Measurements from ENCODE around the gene HMCES.

Gene HMCES

DNA sequence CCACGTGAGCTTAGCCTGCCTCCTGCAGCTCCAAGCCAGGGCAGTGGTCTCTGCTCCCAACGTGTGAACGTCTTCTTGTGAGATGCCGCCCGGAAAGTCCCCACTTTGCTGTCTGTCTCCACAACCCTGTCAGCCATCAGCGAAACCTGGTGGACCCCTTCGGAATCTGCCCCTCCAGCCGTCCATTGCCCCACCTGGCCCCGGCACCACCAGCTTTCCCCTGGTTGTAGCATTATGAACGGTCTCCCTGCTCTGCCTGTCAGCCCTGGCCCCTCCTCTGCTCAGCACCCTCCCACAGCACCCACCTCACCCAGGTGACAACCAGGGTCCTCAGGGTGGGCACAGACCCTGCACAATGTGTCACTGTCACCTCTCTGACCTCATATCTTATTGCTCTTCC lies 71.1 kb downstream of the HMCES start:
- no peak for DNase-seq

DNA sequence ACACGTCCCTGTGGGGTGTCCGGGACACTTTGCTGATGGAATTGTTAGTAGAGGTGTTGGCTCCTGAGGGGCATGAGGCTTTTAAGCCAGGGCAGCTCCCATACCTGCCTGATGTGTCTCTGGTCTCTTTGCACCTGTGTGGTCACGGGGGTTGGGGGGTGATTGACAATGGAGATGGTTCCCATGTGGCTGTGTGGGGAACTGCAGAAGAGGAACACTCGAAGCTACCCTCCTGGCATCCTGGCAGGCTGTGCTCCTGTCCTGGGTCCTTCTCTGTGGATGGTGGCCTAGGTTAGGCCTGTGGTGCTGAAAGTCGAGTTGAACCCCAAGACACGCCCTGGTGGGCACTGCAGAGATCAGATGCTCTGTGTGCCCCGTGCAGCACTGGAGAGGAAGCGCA lies 73.4 kb downstream of the HMCES start:
- no peak for DNase-seq

DNA sequence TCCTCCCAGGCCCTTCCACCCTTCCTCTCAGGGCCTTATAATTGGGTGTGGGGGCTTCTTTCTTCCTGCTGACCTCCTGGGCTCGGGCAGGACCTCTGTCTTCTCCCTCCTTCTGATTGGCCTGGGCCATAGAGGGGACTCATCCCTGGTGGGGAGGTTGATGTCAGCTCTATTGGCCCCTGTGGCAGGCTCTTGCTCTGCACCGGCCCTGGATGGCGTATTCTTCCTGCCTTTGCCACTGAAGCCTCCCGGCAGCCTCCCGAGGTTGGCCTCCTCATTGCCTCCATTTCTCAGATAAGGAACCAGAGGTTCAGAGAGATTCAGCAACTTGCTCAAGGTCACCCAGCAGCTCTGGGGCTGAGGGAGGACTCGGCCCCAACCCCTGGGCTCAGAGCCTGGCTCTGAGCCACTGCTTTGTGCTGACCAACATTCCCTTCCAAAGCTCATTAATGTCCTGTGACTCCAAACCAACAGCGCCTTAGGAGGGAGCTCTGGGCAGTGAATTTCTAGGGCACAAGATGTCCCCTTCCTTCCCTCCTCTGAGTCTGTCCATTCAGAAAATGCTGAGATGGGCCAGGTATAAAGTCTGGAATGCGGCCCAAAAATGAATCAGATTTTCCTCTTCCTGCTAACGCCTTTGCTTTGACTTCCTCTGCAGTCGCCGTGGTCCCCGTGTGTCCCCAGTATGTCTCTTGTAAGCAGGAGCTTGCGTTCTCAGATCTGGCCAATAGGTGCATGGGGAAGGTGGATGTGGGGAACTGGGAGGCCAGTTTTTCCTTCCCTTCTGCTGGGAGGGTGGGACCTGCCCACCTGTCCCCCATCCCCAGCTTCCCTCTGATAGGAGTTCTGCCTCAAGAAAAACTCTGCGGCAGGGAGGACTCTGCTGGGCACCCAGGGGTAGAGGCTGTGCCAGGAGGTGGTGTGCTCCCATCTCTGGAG lies 74.2 kb downstream of the HMCES start:
- no peak for DNase-seq

DNA sequence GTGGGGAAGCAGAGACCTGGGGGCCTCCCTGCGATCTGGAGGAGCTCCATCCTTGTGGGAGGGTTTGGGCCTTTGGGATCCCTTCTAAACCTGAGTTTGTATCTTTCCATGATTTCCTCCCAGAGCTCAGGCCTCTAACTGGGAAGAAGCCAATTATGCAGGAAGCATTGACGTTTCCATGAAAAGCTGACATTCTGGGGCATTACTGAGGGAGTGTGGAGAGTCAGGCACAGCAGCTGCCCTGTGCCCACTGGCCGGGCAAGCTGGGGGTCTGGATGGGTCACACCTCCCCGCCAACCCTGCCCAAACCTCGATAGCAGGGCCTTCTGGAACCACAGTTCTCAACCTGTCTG lies 74.9 kb downstream of the HMCES start:
- DNase-seq, result no peak
